MM.1S (cell line): Measurements from ENCODE around the gene TRIP4.

Experiments
- EZH2 ChIP-seq: fragments of 300-600 bp; sonication (generic); optimal IDR thresholded peaks from 2 replicates; pipeline ENCODE3; 2017; ENCODE audit warnings: low read depth, mild to moderate bottlenecking, antibody characterized with exemption, low read length, mixed read lengths
- TF ChIP-seq, protein P1 (sequence below): fragments of 300-600 bp; sonication (generic); IDR thresholded peaks from 2 replicates; pipeline ENCODE4 v1.5.1; 2016; ENCODE audit warnings: antibody characterized with exemption, low read length, mixed read lengths

DNA sequence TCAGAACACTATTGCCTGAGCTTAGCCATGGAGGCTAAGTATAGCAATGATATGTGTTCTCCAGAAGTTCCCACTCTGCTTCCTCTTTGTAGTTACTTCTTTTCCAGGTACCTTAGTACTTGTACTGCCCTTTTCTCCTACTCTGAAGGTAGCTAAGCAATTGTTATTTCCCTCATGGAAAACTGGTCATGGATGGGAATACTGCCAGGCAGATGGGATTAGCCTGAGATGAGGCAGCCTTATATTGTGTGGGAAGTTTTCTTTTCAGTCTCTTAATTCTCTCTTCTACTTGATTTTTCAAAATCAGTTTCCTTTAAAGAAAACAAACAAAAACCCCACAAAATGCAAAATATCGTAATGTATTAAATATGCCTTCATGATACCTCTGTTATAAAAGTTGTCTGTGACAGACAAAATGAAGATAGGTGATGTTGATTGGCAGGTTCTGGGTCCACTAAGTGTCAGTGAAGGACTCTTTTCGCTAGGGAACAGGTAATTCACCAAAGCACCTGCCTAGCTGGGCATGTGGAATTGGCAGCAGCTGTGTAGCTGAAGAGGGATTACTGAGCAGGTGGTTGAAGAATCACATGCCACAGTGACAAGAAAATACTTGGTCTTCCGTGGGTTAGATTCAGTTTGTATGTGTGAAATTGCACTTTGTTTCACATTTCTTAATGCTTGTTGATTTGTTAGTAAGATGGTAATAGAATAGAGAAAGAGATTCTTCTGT, 76.8 kb downstream of the TRIP4 start:
- TF ChIP-seq, protein P1, sequence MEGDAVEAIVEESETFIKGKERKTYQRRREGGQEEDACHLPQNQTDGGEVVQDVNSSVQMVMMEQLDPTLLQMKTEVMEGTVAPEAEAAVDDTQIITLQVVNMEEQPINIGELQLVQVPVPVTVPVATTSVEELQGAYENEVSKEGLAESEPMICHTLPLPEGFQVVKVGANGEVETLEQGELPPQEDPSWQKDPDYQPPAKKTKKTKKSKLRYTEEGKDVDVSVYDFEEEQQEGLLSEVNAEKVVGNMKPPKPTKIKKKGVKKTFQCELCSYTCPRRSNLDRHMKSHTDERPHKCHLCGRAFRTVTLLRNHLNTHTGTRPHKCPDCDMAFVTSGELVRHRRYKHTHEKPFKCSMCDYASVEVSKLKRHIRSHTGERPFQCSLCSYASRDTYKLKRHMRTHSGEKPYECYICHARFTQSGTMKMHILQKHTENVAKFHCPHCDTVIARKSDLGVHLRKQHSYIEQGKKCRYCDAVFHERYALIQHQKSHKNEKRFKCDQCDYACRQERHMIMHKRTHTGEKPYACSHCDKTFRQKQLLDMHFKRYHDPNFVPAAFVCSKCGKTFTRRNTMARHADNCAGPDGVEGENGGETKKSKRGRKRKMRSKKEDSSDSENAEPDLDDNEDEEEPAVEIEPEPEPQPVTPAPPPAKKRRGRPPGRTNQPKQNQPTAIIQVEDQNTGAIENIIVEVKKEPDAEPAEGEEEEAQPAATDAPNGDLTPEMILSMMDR = no peak
- TF ChIP-seq EZH2 = no peak
